H9 (cell line): ENCODE results near the gene CADM1. TPM values are rescaled to one million over a fixed set of nuclear protein-coding genes. Genes with fewer than 3 reads are reported as not detected.
A peak's percentile ranks its signal among the peaks of the same experiment; 100 is the strongest.

Experiments
- DNase-seq: peaks from one replicate; pipeline ENCODE4 v3.0.0-alpha.2; 2017
- H2AFZ ChIP-seq: one replicate; pipeline ENCODE4 v1.6.1; 2013; ENCODE audit warnings: mild to moderate bottlenecking, low read length, control low read depth, moderate library complexity
- H2AK5ac ChIP-seq: 2 replicates; pipeline ENCODE4 v1.6.1; 2013; ENCODE audit warnings: low read length, control low read depth, mixed read lengths; ENCODE audit not compliant: insufficient read length
- H2BK120ac ChIP-seq: one replicate; pipeline ENCODE4 v1.6.1; 2013; ENCODE audit warnings: low read depth, mild to moderate bottlenecking, low read length, control low read depth, inconsistent platforms; ENCODE audit not compliant: poor library complexity, severe bottlenecking
- H2BK12ac ChIP-seq: 2 replicates; pipeline ENCODE4 v1.6.1; 2013; ENCODE audit warnings: low read length, control low read depth, mixed read lengths, low read depth; ENCODE audit not compliant: insufficient read length
- H2BK15ac ChIP-seq: 2 replicates; pipeline ENCODE4 v1.6.1; 2013; ENCODE audit warnings: low read depth, low read length, control low read depth
- H2BK20ac ChIP-seq: one replicate; pipeline ENCODE4 v1.6.1; 2013; ENCODE audit warnings: low read depth, mild to moderate bottlenecking, low read length, control low read depth, inconsistent platforms; ENCODE audit not compliant: poor library complexity, severe bottlenecking
- H2BK5ac ChIP-seq: 2 replicates; pipeline ENCODE4 v1.6.1; 2013; ENCODE audit warnings: low read length, control low read depth, mixed read lengths; ENCODE audit not compliant: insufficient read length
- H3K14ac ChIP-seq: 2 replicates; pipeline ENCODE4 v1.6.1; 2013; ENCODE audit warnings: low read length, control low read depth; ENCODE audit not compliant: insufficient read depth
- H3K18ac ChIP-seq: 2 replicates; pipeline ENCODE4 v1.6.1; 2013; ENCODE audit warnings: low read depth, mild to moderate bottlenecking, mixed read lengths, low read length, control low read depth; ENCODE audit not compliant: insufficient read length
- H3K23ac ChIP-seq: 2 replicates; pipeline ENCODE4 v1.6.1; 2013; ENCODE audit warnings: low read length, control low read depth, mixed read lengths, low read depth; ENCODE audit not compliant: insufficient read length
- H3K23me2 ChIP-seq: 2 replicates; pipeline ENCODE4 v1.6.1; 2013; ENCODE audit warnings: low read depth, mild to moderate bottlenecking, mixed read lengths, low read length, control low read depth; ENCODE audit not compliant: insufficient read length, poor library complexity, severe bottlenecking
- H3K27ac ChIP-seq: 2 replicates; pipeline ENCODE4 v1.5.1; 2013; ENCODE audit warnings: low read length, control low read depth, mixed read lengths, low read depth; ENCODE audit not compliant: insufficient read length
- H3K27me3 ChIP-seq: 2 replicates; pipeline ENCODE4 v1.6.1; 2013; ENCODE audit warnings: low read length, control low read depth, inconsistent platforms; ENCODE audit not compliant: insufficient read depth
- H3K4ac ChIP-seq: 2 replicates; pipeline ENCODE4 v1.6.1; 2013; ENCODE audit warnings: low read depth, mild to moderate bottlenecking, control low read depth, inconsistent platforms, low read length, moderate library complexity
- H3K4me1 ChIP-seq: 2 replicates; pipeline ENCODE4 v1.6.1; 2013; ENCODE audit warnings: low read length, control low read depth, inconsistent platforms; ENCODE audit not compliant: insufficient read depth
- H3K4me2 ChIP-seq: 2 replicates; pipeline ENCODE4 v1.6.1; 2013; ENCODE audit warnings: low read length, control low read depth, mixed read lengths; ENCODE audit not compliant: insufficient read length, insufficient read depth
- H3K56ac ChIP-seq: 2 replicates; pipeline ENCODE4 v1.6.1; 2013; ENCODE audit warnings: low read depth, mild to moderate bottlenecking, mixed read lengths, low read length, control low read depth; ENCODE audit not compliant: insufficient read length
- H3K79me1 ChIP-seq: 2 replicates; pipeline ENCODE4 v1.6.1; 2013; ENCODE audit warnings: low read depth, mild to moderate bottlenecking, moderate library complexity, low read length, control low read depth, inconsistent platforms; ENCODE audit not compliant: insufficient read depth, poor library complexity, severe bottlenecking
- H3K79me2 ChIP-seq: 2 replicates; pipeline ENCODE4 v1.6.1; 2013; ENCODE audit warnings: low read length, control low read depth, inconsistent platforms; ENCODE audit not compliant: insufficient read depth
- H3K9ac ChIP-seq: 2 replicates; pipeline ENCODE4 v1.6.1; 2013; ENCODE audit warnings: low read length, control low read depth, mixed read lengths; ENCODE audit not compliant: insufficient read length; ENCODE audit errors: extremely low read depth
- H3K9me3 ChIP-seq: one replicate; pipeline ENCODE4 v1.6.1; 2013; ENCODE audit warnings: low read depth, low read length, inconsistent platforms; ENCODE audit not compliant: control insufficient read depth
- H3T11ph ChIP-seq: one replicate; pipeline ENCODE4 v1.6.1; 2013; ENCODE audit warnings: mild to moderate bottlenecking, low read length, control low read depth, inconsistent platforms
- H4K20me1 ChIP-seq: one replicate; pipeline ENCODE4 v1.6.1; 2013; ENCODE audit not compliant: control insufficient read depth, insufficient read length, insufficient read depth
- H4K5ac ChIP-seq: 2 replicates; pipeline ENCODE4 v1.6.1; 2013; ENCODE audit warnings: low read depth, mild to moderate bottlenecking, mixed read lengths, low read length, control low read depth; ENCODE audit not compliant: insufficient read length
- H4K8ac ChIP-seq: replicated peaks from 2 replicates; pipeline ENCODE4 v1.6.1; 2013; ENCODE audit warnings: low read length, control low read depth, mixed read lengths, low read depth; ENCODE audit not compliant: insufficient read length
- H4K91ac ChIP-seq: 2 replicates; pipeline ENCODE4 v1.6.1; 2013; ENCODE audit warnings: low read depth, mild to moderate bottlenecking, moderate library complexity, mixed read lengths, low read length, control low read depth; ENCODE audit not compliant: insufficient read length
- H3K27ac Mint-ChIP-seq, 3 experiments: 2 replicates in 2 of 3; 3 replicates in 1 of 3; pipeline ENCODE4 v1.8.0; 2020 to 2021; ENCODE audit warnings: mixed read lengths in 3 of 3, mild to moderate bottlenecking in 1 of 3, moderate library complexity in 1 of 3
- H3K27me3 Mint-ChIP-seq: 2 replicates; pipeline ENCODE4 v1.8.0; 2021; ENCODE audit warnings: low read depth, mild to moderate bottlenecking, moderate library complexity, mixed read lengths
- H3K36me3 Mint-ChIP-seq, 3 experiments: 2 replicates in 2 of 3; 3 replicates in 1 of 3; pipeline ENCODE4 v1.8.0; 2020 to 2021; ENCODE audit warnings: low read depth in 3 of 3, mixed read lengths in 3 of 3; ENCODE audit not compliant: insufficient read depth in 1 of 3
- H3K4me1 Mint-ChIP-seq, 2 experiments: 2 replicates each; pipeline ENCODE4 v1.8.0; 2020; ENCODE audit warnings: mixed read lengths in 2 of 2
- H3K4me3 Mint-ChIP-seq, 2 experiments: 2 replicates in 1 of 2; 3 replicates in 1 of 2; pipeline ENCODE4 v1.8.0; 2020 to 2021; ENCODE audit warnings: mild to moderate bottlenecking in 2 of 2, mixed read lengths in 2 of 2, moderate library complexity in 1 of 2
- H3K9me3 Mint-ChIP-seq, 2 experiments: 2 replicates in 1 of 2; 3 replicates in 1 of 2; pipeline ENCODE4 v1.8.0; 2020; ENCODE audit warnings: mild to moderate bottlenecking in 2 of 2, mixed read lengths in 2 of 2, moderate library complexity in 1 of 2
- WGBS: extraction: QIAGEN DNeasy Blood & Tissue Kit; methylation state at CpG from one replicate; pipeline ENCODE4 v1.1.7; 2013; ENCODE audit warnings: missing lambda C conversion rate, low lambda C conversion rate, mixed read lengths; ENCODE audit not compliant: insufficient read length; ENCODE audit errors: extremely low coverage; 5-methylcytosine and 5-hydroxymethylcytosine counted together
- total RNA-seq: library from RNA; stranded (reverse); gene quantifications from 2 replicates; pipeline ENCODE4 v1.2.1, GENCODE V29; 2021
- TF ChIP-seq, protein P1 (sequence below): fragments of 200-600 bp; sonication (generic); conservative IDR thresholded peaks from 3 replicates; pipeline ENCODE4 v1.8.0; 2021; ENCODE audit warnings: antibody characterized with exemption, mild to moderate bottlenecking

The CADM1 gene
- total RNA-seq, 1 experiment from 2014 or later: 11.9 TPM

DNA sequence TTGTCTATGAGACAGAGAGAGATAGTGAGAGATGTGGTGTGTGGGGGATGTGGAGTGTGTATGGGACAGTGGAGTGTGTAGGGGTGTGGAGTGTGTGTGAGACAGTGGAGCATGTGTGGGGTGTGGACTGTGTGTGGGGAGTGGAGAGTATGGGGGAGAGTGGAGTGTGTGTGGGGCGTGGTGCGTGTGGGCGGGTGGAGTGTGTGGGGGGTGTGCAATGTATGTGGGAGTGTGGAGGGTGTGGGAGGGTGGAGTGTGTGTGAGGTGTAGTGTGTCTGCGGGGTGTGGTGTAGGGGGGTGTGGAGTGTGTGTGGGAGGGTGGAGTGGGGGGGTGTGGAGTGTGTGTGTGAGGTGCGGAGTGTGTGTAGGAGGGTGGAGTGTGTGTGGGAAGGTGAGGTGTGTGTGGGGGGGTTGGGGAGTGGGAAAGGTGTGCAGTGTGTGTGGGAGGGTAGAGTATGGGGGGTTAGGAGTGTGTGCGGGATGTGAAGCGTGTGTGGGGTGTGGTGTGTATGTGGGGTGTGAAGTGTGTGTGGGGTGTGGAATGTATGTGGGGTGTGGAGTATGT is 356.9 kb downstream of the CADM1 start:
- Histone ChIP-seq H2BK12ac (no peak overlapping the region), H4K20me1 (no peaks in the 10 kb centered on the region), H3K56ac (no peak overlapping the region), H2BK20ac (no peak overlapping the region), H2BK5ac (no peak overlapping the region), H3K27me3 (no peaks in the 10 kb centered on the region), H3K9ac (no peak overlapping the region), H3K23ac (no peak overlapping the region), H3K23me2 (no peaks in the 10 kb centered on the region), H3K4me2 (no peak overlapping the region), H3K27ac (no peak overlapping the region), H2AFZ (no peak overlapping the region), H2BK120ac (no peak overlapping the region), H2BK15ac (no peak overlapping the region), H3K9me3 (no peaks in the 10 kb centered on the region), H3K14ac (peak overlapping the region; percentile 10; the same call in 1 of the 2 replicates), H3T11ph (no peak overlapping the region), H3K18ac (peak overlapping the region; percentile 56), H2AK5ac (no peak overlapping the region), H4K5ac (no peak overlapping the region), H3K79me1 (no peaks in the 10 kb centered on the region), H3K4ac (no peak overlapping the region), H3K4me1 (no peaks in the 10 kb centered on the region), H3K79me2 (no peaks in the 10 kb centered on the region), H4K8ac (no peak overlapping the region), H4K91ac (no peak overlapping the region)
- Mint-ChIP-seq H3K27ac (no peak overlapping the region), H3K36me3 (no peaks in the 10 kb centered on the region), H3K4me1 (no peaks in the 10 kb centered on the region; a peak in 1 of 4 replicates), H3K9me3 (no peaks in the 10 kb centered on the region), H3K4me3 (no peak overlapping the region), H3K27me3 (peaks cover 2% of the 10 kb centered on the region)
- no peak for DNase-seq
- TF ChIP-seq, protein P1, sequence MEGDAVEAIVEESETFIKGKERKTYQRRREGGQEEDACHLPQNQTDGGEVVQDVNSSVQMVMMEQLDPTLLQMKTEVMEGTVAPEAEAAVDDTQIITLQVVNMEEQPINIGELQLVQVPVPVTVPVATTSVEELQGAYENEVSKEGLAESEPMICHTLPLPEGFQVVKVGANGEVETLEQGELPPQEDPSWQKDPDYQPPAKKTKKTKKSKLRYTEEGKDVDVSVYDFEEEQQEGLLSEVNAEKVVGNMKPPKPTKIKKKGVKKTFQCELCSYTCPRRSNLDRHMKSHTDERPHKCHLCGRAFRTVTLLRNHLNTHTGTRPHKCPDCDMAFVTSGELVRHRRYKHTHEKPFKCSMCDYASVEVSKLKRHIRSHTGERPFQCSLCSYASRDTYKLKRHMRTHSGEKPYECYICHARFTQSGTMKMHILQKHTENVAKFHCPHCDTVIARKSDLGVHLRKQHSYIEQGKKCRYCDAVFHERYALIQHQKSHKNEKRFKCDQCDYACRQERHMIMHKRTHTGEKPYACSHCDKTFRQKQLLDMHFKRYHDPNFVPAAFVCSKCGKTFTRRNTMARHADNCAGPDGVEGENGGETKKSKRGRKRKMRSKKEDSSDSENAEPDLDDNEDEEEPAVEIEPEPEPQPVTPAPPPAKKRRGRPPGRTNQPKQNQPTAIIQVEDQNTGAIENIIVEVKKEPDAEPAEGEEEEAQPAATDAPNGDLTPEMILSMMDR: no peak
- 100% methylated on average over 3 of the region's 7 CpGs for WGBS
